Activated T-helper 17 cell treated with anti-CD3 and anti-CD28 coated beads, Interleukin-2, amount 50 U/mL, for 72 hours (primary cell): ENCODE measurements around the gene KLK8. TPM values are rescaled to one million over a fixed set of nuclear protein-coding genes. Genes with fewer than 3 reads are reported as not detected.
"Not testable (repeated sequence)": the region's sequence is repeated elsewhere in the genome, so short reads cannot be mapped to it uniquely, and the experiment has no call there.

Experiments used
- ATAC-seq: fragments of 150-1000 bp; cut with Tn5 transposase; replicated peaks from 2 replicates; pipeline ENCODE4 v1.10.0; 2021; ENCODE audit warnings: mild to moderate bottlenecking, moderate library complexity
- H3K27ac Mint-ChIP-seq: one replicate; pipeline ENCODE4 v1.8.0; 2022; ENCODE audit warnings: mixed read lengths
- H3K27me3 Mint-ChIP-seq: one replicate; pipeline ENCODE4 v1.8.0; 2022; ENCODE audit warnings: mixed read lengths
- H3K36me3 Mint-ChIP-seq: one replicate; pipeline ENCODE4 v1.8.0; 2022; ENCODE audit warnings: low read depth, mild to moderate bottlenecking, mixed read lengths
- H3K4me1 Mint-ChIP-seq: one replicate; pipeline ENCODE4 v1.8.0; 2022; ENCODE audit warnings: mixed read lengths
- H3K4me3 Mint-ChIP-seq: one replicate; pipeline ENCODE4 v1.8.0; 2022; ENCODE audit warnings: mild to moderate bottlenecking, mixed read lengths
- H3K9me3 Mint-ChIP-seq: one replicate; pipeline ENCODE4 v1.8.0; 2022; ENCODE audit warnings: mixed read lengths
- total RNA-seq, 2 donors: library from RNA; stranded (reverse); gene quantifications; one replicate each; pipeline ENCODE4 v1.2.3, GENCODE V29; 2022

The KLK8 gene
- total RNA-seq, 2 donors from 2014 or later: not detected

DNA sequence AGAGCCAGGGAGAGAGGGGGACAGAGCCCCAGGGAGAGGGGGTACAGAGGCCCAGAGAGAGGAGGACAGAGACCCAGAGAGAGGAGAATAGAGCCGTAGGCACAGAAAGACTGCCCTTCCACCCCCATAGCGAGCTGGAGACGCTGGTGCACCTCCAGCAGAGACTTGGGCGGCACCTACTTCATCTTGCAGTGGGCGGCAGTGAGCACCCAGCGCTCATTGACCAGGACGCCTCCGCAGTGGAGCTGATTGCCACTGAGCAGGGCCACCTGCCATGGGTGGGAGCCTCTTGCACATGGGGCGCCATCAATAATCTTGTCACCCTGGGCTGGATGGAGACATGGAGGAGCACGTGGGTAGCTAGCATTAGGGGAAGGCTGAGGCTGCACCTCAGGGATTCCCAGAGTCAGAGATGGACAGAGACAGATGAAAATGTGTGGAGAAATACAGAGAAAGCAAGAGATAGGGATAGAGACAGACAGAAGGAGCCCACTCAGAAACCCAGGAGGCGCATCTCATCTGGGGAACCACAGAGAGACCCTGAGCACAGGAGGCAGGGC, 19.7 kb downstream of the KLK8 start:
- Mint-ChIP-seq H3K27ac (no peak overlapping the region), H3K4me3 (no peak overlapping the region), H3K4me1 (no peaks in the 10 kb centered on the region), H3K27me3 (peaks cover 41% of the 10 kb centered on the region), H3K36me3 (no peaks in the 10 kb centered on the region), H3K9me3 (no peaks in the 10 kb centered on the region)
- ATAC-seq: no peak

- ATAC-seq: no peak
- Mint-ChIP-seq H3K4me1 (no peaks in the 10 kb centered on the region), H3K4me3 (no peak overlapping the region), H3K27me3 (peaks cover 49% of the 10 kb centered on the region), H3K27ac (no peak overlapping the region), H3K36me3 (no peaks in the 10 kb centered on the region), H3K9me3 (no peaks in the 10 kb centered on the region)
Measured at GRCh38 chr19:50980208-50980607, 21.2 kb downstream of the KLK8 start.

- H3K27me3 Mint-ChIP-seq: peaks cover 49% of the 10 kb centered on the region
- H3K9me3 Mint-ChIP-seq: no peaks in the 10 kb centered on the region
- ATAC-seq: no peak
- no peaks in the 10 kb centered on the region for H3K4me1 Mint-ChIP-seq
- no peak overlapping the region for H3K27ac Mint-ChIP-seq
- H3K36me3 Mint-ChIP-seq: no peaks in the 10 kb centered on the region
- no peak overlapping the region for H3K4me3 Mint-ChIP-seq
Measured at GRCh38 chr19:50979758-50980157, 21.6 kb downstream of the KLK8 start.

GRCh38 chr19:50978772-50979390, 22.5 kb downstream of the KLK8 start:
- no peak overlapping the region for H3K27ac Mint-ChIP-seq
- no peaks in the 10 kb centered on the region for H3K9me3 Mint-ChIP-seq
- no peak overlapping the region for H3K4me3 Mint-ChIP-seq
- H3K36me3 Mint-ChIP-seq: no peaks in the 10 kb centered on the region
- no peak for ATAC-seq
- H3K4me1 Mint-ChIP-seq: no peaks in the 10 kb centered on the region
- peaks cover 50% of the 10 kb centered on the region for H3K27me3 Mint-ChIP-seq

GRCh38 chr19:50977626-50978025, 23.8 kb downstream of the KLK8 start:
- no peak overlapping the region for H3K27ac Mint-ChIP-seq
- H3K36me3 Mint-ChIP-seq: no peaks in the 10 kb centered on the region
- no peak for ATAC-seq
- H3K4me1 Mint-ChIP-seq: no peaks in the 10 kb centered on the region
- H3K27me3 Mint-ChIP-seq: peaks cover 53% of the 10 kb centered on the region
- H3K4me3 Mint-ChIP-seq: no peak overlapping the region
- H3K9me3 Mint-ChIP-seq: no peaks in the 10 kb centered on the region

- Mint-ChIP-seq H3K4me1 (no peaks in the 10 kb centered on the region), H3K9me3 (no peaks in the 10 kb centered on the region), H3K36me3 (no peaks in the 10 kb centered on the region), H3K27ac (no peak overlapping the region), H3K27me3 (peaks cover 46% of the 10 kb centered on the region), H3K4me3 (no peak overlapping the region)
- no peak for ATAC-seq
Measured at GRCh38 chr19:50975766-50976165, 25.6 kb downstream of the KLK8 start.

- peaks cover 48% of the 10 kb centered on the region for H3K27me3 Mint-ChIP-seq
- no peaks in the 10 kb centered on the region for H3K9me3 Mint-ChIP-seq
- H3K4me3 Mint-ChIP-seq: no peak overlapping the region
- H3K4me1 Mint-ChIP-seq: no peaks in the 10 kb centered on the region
- H3K36me3 Mint-ChIP-seq: no peaks in the 10 kb centered on the region
- no peak overlapping the region for H3K27ac Mint-ChIP-seq
- ATAC-seq: no peak
Measured at GRCh38 chr19:50974702-50975556, 26.5 kb downstream of the KLK8 start.

GRCh38 chr19:50972795-50973376, 28.5 kb downstream of the KLK8 start:
- Mint-ChIP-seq H3K27ac (no peak overlapping the region), H3K4me1 (no peaks in the 10 kb centered on the region), H3K4me3 (no peak overlapping the region), H3K9me3 (no peaks in the 10 kb centered on the region), H3K27me3 (peaks cover 41% of the 10 kb centered on the region), H3K36me3 (no peaks in the 10 kb centered on the region)
- no peak for ATAC-seq

- not testable (repeated sequence) for H3K4me3 Mint-ChIP-seq, H3K9me3 Mint-ChIP-seq, H3K36me3 Mint-ChIP-seq, ATAC-seq, H3K4me1 Mint-ChIP-seq, H3K27ac Mint-ChIP-seq
- peaks cover 38% of the 10 kb centered on the region for H3K27me3 Mint-ChIP-seq
Measured at GRCh38 chr19:50969810-50970209, 31.6 kb downstream of the KLK8 start.

DNA sequence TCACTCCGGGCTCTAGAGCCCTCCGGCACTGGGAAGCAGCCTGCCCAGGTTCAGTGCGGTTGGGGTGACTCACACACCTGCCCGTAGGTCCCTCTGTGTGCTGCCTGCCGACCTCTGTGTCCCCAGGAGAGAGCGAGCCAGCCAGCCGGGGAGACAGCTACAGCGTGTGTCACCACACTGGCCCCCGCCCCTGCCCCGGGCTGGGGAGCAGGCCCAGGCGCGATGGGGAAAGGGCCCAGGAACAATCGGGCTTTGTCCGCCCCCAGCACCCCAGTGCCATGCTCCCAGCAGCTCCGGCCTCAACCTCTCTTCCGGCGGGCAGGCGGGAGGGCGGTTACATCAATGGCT, 32.0 kb downstream of the KLK8 start, which contains the start of gene KLK6:
Gene KLK6 (minus strand): TSS at position 179 of the 348 bp plus-strand sequence. CDS start 1,487 bp downstream, outside the sequence.
- Mint-ChIP-seq H3K9me3 (no peaks in the 10 kb centered on the region), H3K27me3 (peaks cover 36% of the 10 kb centered on the region), H3K27ac (no peak within 1 kb of the TSS), H3K4me1 (no peaks in the 10 kb centered on the region), H3K36me3 (no peaks in the 10 kb centered on the region), H3K4me3 (no peak within 1 kb of the TSS)
- ATAC-seq: no peak

DNA sequence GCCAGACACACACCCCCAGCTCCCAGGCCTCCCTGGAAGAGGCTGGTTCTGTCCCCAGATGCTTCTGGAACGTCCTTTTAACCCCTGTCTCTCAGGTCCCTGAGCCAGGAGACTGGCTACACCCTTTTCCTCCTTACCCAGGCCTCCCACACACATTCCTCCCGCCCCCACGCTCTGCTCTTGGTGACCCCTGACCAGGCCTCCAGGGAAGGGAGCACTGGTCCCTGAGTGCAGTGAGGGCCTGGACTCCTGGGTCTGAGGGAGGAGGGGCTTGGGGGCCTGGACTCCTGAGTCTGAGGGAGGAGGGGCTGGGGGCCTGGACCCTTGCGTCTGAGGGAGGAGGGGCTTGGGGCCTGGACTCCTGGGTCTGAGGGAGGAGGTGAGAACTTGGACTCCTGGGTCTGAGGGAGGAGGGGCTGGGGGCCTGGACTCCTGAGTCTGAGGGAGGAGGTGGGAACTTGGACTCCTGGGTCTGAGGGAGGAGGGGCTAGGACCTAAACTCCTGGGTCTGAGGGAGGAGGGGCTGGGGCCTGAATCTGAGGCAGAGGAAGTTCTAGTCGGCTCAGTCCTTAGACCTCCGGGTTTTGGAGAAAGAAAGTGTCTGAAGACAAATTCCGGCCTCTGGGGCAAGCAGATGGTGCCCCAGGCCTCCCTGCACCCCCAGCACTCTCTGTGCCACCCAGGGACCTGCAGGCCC, 32.5 kb downstream of the KLK8 start:
- Mint-ChIP-seq H3K4me3 (no peak overlapping the region), H3K36me3 (no peaks in the 10 kb centered on the region), H3K4me1 (no peaks in the 10 kb centered on the region), H3K27me3 (peaks cover 38% of the 10 kb centered on the region), H3K9me3 (no peaks in the 10 kb centered on the region), H3K27ac (no peak overlapping the region)
- no peak for ATAC-seq

GRCh38 chr19:50967929-50968715, 33.3 kb downstream of the KLK8 start:
- no peaks in the 10 kb centered on the region for H3K9me3 Mint-ChIP-seq
- no peaks in the 10 kb centered on the region for H3K36me3 Mint-ChIP-seq
- no peak for ATAC-seq
- no peak overlapping the region for H3K27ac Mint-ChIP-seq
- H3K27me3 Mint-ChIP-seq: peaks cover 42% of the 10 kb centered on the region
- H3K4me3 Mint-ChIP-seq: no peak overlapping the region
- no peaks in the 10 kb centered on the region for H3K4me1 Mint-ChIP-seq

GRCh38 chr19:50964266-50964665, 37.1 kb downstream of the KLK8 start:
- Mint-ChIP-seq H3K4me3 (no peak overlapping the region), H3K36me3 (no peaks in the 10 kb centered on the region), H3K9me3 (peaks cover 15% of the 10 kb centered on the region), H3K4me1 (peaks cover 4% of the 10 kb centered on the region), H3K27ac (no peak overlapping the region), H3K27me3 (peaks cover 42% of the 10 kb centered on the region)
- no peak for ATAC-seq

- H3K27me3 Mint-ChIP-seq: peaks cover 49% of the 10 kb centered on the region
- no peak for ATAC-seq
- no peaks in the 10 kb centered on the region for H3K36me3 Mint-ChIP-seq
- peaks cover 6% of the 10 kb centered on the region for H3K4me1 Mint-ChIP-seq
- no peak overlapping the region for H3K4me3 Mint-ChIP-seq
- H3K27ac Mint-ChIP-seq: no peak overlapping the region
- H3K9me3 Mint-ChIP-seq: peaks cover 16% of the 10 kb centered on the region
Measured at GRCh38 chr19:50963381-50963780, 38.0 kb downstream of the KLK8 start.
